H1 (cell line): ENCODE measurements around the gene ZNRF3. TPM values are rescaled to one million over a fixed set of nuclear protein-coding genes. Genes with fewer than 3 reads are reported as not detected.

Experiments used
- CTCF ChIA-PET: fragments of 300-600 bp; sonication (Branson Sonifier 250); formaldehyde crosslinking; loops from one replicate; lab custom pipeline; 2021; ENCODE audit not compliant: partially characterized antibody; lab: Charles Lee
- POLR2A ChIA-PET: fragments of 300-600 bp; sonication (Branson Sonifier 250); formaldehyde crosslinking; loops from one replicate; lab custom pipeline; 2021; ENCODE audit warnings: inconsistent platforms; ENCODE audit not compliant: partially characterized antibody; lab: Charles Lee
- DNase-seq, 2 experiments: peaks; one replicate each; pipeline versions ENCODE4 v3.0.0 to v3.0.0-alpha.2; 2010 to 2022; ENCODE audit warnings: low spot score in 2 of 2, low read depth in 1 of 2, mixed read lengths in 1 of 2
- FAIRE-seq: peaks from 2 replicates; lab custom pipeline; 2011; peaks lifted over from hg19 to GRCh38; lab: Jason Lieb, UNC
- H2AFZ ChIP-seq: 2 replicates; pipeline ENCODE4 v1.8.1; 2012; ENCODE audit warnings: low read length, inconsistent platforms
- H2AK5ac ChIP-seq: 2 replicates; pipeline ENCODE4 v1.6.1; 2013; ENCODE audit warnings: low read depth, low read length
- H2BK120ac ChIP-seq: replicated peaks from 2 replicates; pipeline ENCODE3; 2013; ENCODE audit warnings: low read depth, low read length, inconsistent platforms
- H2BK12ac ChIP-seq: 2 replicates; pipeline ENCODE4 v1.6.1; 2013; ENCODE audit warnings: low read depth, low read length
- H2BK15ac ChIP-seq: 2 replicates; pipeline ENCODE4 v1.6.1; 2013; ENCODE audit warnings: low read length
- H2BK20ac ChIP-seq: 2 replicates; pipeline ENCODE4 v1.6.1; 2013; ENCODE audit warnings: low read length
- H2BK5ac ChIP-seq: 2 replicates; pipeline ENCODE4 v1.6.1; 2013; ENCODE audit warnings: low read depth, low read length
- H3K14ac ChIP-seq: 2 replicates; pipeline ENCODE4 v1.6.1; 2013; ENCODE audit warnings: inconsistent platforms; ENCODE audit not compliant: insufficient read length
- H3K18ac ChIP-seq: 2 replicates; pipeline ENCODE4 v1.6.1; 2013; ENCODE audit warnings: low read length; ENCODE audit errors: extremely low read depth
- H3K23ac ChIP-seq: 2 replicates; pipeline ENCODE4 v1.6.1; 2013; ENCODE audit warnings: inconsistent platforms; ENCODE audit not compliant: insufficient read length
- H3K23me2 ChIP-seq: 2 replicates; pipeline ENCODE4 v1.6.1; 2013; ENCODE audit warnings: low read depth, low read length
- H3K27ac ChIP-seq: 2 replicates; pipeline ENCODE4 v1.6.1; 2011; ENCODE audit warnings: low read depth, low read length, inconsistent platforms
- H3K27me3 ChIP-seq, 4 experiments: replicated peaks in 1 of 4; 1 replicate in 1 of 4; 2 replicates in 3 of 4; pipeline versions ENCODE4 v1.6.1 to v1.8.1; 2011 to 2013; ENCODE audit warnings: low read length in 3 of 4, mild to moderate bottlenecking in 3 of 4, inconsistent platforms in 2 of 4, mixed read lengths in 2 of 4, moderate library complexity in 1 of 4; ENCODE audit not compliant: control insufficient read depth in 3 of 4, insufficient read depth in 3 of 4; ENCODE audit errors: extremely low read depth in 1 of 4
- H3K36me3 ChIP-seq, 4 experiments: 2 replicates each; pipeline versions ENCODE4 v1.6.1 to v1.8.1; 2011 to 2013; ENCODE audit warnings: mild to moderate bottlenecking in 4 of 4, low read length in 3 of 4, moderate library complexity in 2 of 4, control low read depth in 1 of 4, inconsistent platforms in 1 of 4; ENCODE audit not compliant: insufficient read depth in 4 of 4, control insufficient read depth in 2 of 4
- H3K4ac ChIP-seq: replicated peaks from 2 replicates; pipeline ENCODE3; 2013; ENCODE audit warnings: low read length, low read depth, mixed read lengths, inconsistent platforms; ENCODE audit not compliant: insufficient read length
- H3K4me1 ChIP-seq, 4 experiments: replicated peaks in 1 of 4; 1 replicate in 1 of 4; 2 replicates in 3 of 4; pipeline versions ENCODE4 v1.6.1 to v1.8.1; 2011 to 2013; ENCODE audit warnings: low read length in 3 of 4, inconsistent platforms in 2 of 4, mixed read lengths in 1 of 4; ENCODE audit not compliant: insufficient read depth in 4 of 4, control insufficient read depth in 3 of 4
- H3K4me2 ChIP-seq, 2 experiments: 2 replicates each; pipeline versions ENCODE4 v1.6.1 to v1.8.1; 2011 to 2013; ENCODE audit warnings: low read depth in 2 of 2, low read length in 2 of 2, control low read depth in 1 of 2, inconsistent platforms in 1 of 2, mild to moderate bottlenecking in 1 of 2; ENCODE audit not compliant: insufficient read depth in 1 of 2
- H3K4me3 ChIP-seq, 4 experiments: fragments of 200-600, 300-600 bp in 1 of 4; sonication (generic), shearing (Covaris generic), sonication (Bioruptor Twin) in 1 of 4; 2 replicates each; pipeline versions ENCODE4 v1.5.1 to v1.8.1; 2011 to 2016; ENCODE audit warnings: low read length in 4 of 4, low read depth in 3 of 4, control low read depth in 2 of 4, inconsistent platforms in 2 of 4, mild to moderate bottlenecking in 2 of 4, mixed read lengths in 1 of 4, moderate library complexity in 1 of 4; ENCODE audit not compliant: insufficient read depth in 2 of 4; ENCODE audit errors: extremely low read depth in 1 of 4
- H3K56ac ChIP-seq: replicated peaks from 2 replicates; pipeline ENCODE3; 2013; ENCODE audit warnings: low read depth, mild to moderate bottlenecking, mixed read lengths, low read length, inconsistent platforms; ENCODE audit not compliant: insufficient read length
- H3K79me1 ChIP-seq: 2 replicates; pipeline ENCODE4 v1.6.1; 2013; ENCODE audit warnings: low read depth, low read length, control low read depth
- H3K79me2 ChIP-seq, 2 experiments: 2 replicates each; pipeline versions ENCODE4 v1.6.1 to v1.8.1; 2012 to 2013; ENCODE audit warnings: low read length in 2 of 2, mild to moderate bottlenecking in 2 of 2, inconsistent platforms in 1 of 2; ENCODE audit not compliant: insufficient read depth in 2 of 2, control insufficient read depth in 1 of 2
- H3K9ac ChIP-seq, 4 experiments: replicated peaks in 1 of 4; 1 replicate in 1 of 4; 2 replicates in 3 of 4; pipeline versions ENCODE4 v1.6.1 to v1.8.1; 2011 to 2013; ENCODE audit warnings: low read depth in 3 of 4, low read length in 3 of 4, control low read depth in 2 of 4, mild to moderate bottlenecking in 2 of 4, moderate library complexity in 2 of 4, inconsistent platforms in 1 of 4; ENCODE audit errors: extremely low read depth in 1 of 4
- H3K9me3 ChIP-seq, 2 experiments: 2 replicates each; pipeline versions ENCODE4 v1.6.1 to v1.8.1; 2012 to 2013; ENCODE audit warnings: mild to moderate bottlenecking in 2 of 2, moderate library complexity in 2 of 2, control low read depth in 1 of 2, inconsistent platforms in 1 of 2, low read depth in 1 of 2, low read length in 1 of 2, mixed read lengths in 1 of 2; ENCODE audit not compliant: insufficient read depth in 2 of 2
- H4K20me1 ChIP-seq, 2 experiments: replicated peaks in 1 of 2; 2 replicates each; pipeline versions ENCODE3 to v1.8.1; 2011 to 2013; ENCODE audit warnings: inconsistent platforms in 2 of 2, low read length in 2 of 2, mild to moderate bottlenecking in 1 of 2; ENCODE audit not compliant: insufficient read depth in 2 of 2, control insufficient read depth in 1 of 2
- H4K5ac ChIP-seq: 2 replicates; pipeline ENCODE4 v1.6.1; 2013; ENCODE audit warnings: low read length, low read depth, mixed read lengths, inconsistent platforms; ENCODE audit not compliant: insufficient read length
- H4K8ac ChIP-seq: 2 replicates; pipeline ENCODE4 v1.8.0; 2013; ENCODE audit warnings: mild to moderate bottlenecking, moderate library complexity, low read length, inconsistent platforms; ENCODE audit not compliant: insufficient read depth; ENCODE audit errors: extremely low read depth
- H4K91ac ChIP-seq: replicated peaks from 2 replicates; pipeline ENCODE3; 2013; ENCODE audit warnings: low read length, mixed read lengths, inconsistent platforms; ENCODE audit not compliant: insufficient read length
- CEBPB ChIP-seq: IDR thresholded peaks from 2 replicates; pipeline ENCODE4 v1.6.1; 2012; ENCODE audit warnings: low read depth, low read length
- EZH2 ChIP-seq: fragments of 200-600 bp; sonication (generic); IDR thresholded peaks from 2 replicates; pipeline ENCODE4 v1.7.1; 2012; ENCODE audit warnings: low read depth, mild to moderate bottlenecking, moderate library complexity, low read length, inconsistent platforms; ENCODE audit not compliant: severe bottlenecking
- TBP ChIP-seq: IDR thresholded peaks from 2 replicates; pipeline ENCODE4 v1.6.1; 2011; ENCODE audit warnings: low read depth, low read length, improper control_type of control experiment
- WGBS, 2 experiments: shearing (Covaris generic) in 1 of 2; methylation state at CpG; one replicate each; pipeline versions ENCODE4 v1.1.6 to v1.1.7; 2013 to 2015; ENCODE audit warnings: low lambda C conversion rate in 2 of 2, mixed read lengths in 2 of 2, inconsistent platforms in 1 of 2, low coverage in 1 of 2, missing lambda C conversion rate in 1 of 2; ENCODE audit not compliant: insufficient replicate concordance in 2 of 2, insufficient coverage in 1 of 2, insufficient read length in 1 of 2; ENCODE audit errors: extremely low coverage in 1 of 2, missing lambda C conversion rate in 1 of 2; 5-methylcytosine and 5-hydroxymethylcytosine counted together
- polyA plus RNA-seq, 7 experiments: library from polyadenylated mRNA; depleted of rRNA in 3 of 7; stranded (reverse) in 5 of 7; unstranded in 2 of 7; fragments of >200 nt in 5 of 7; fragments of 200-250 nt in 2 of 7; gene quantifications; 1 replicate in 5 of 7; 2 replicates in 1 of 7; 4 replicates in 1 of 7; pipeline versions ENCODE4 v1.2.1 to v1.2.3, GENCODE V29; 2011 to 2013; ENCODE audit warnings: missing spikeins in 2 of 7, mixed read lengths in 2 of 7
- total RNA-seq: library from RNA; stranded (reverse); fragmentation: NEBNext Ultra II Directional; extraction: Animal tissue kit (Norgen Biotek cat#: 25700); gene quantifications from 2 replicates; pipeline ENCODE4 v1.2.1, GENCODE V29; 2021

The ZNRF3 gene
- total and polyA plus RNA-seq, 2 of the 8 experiments (the other 6 are each of a cell fraction or from before 2014, with no cell fraction given): 14.1 to 21.7 TPM

DNA sequence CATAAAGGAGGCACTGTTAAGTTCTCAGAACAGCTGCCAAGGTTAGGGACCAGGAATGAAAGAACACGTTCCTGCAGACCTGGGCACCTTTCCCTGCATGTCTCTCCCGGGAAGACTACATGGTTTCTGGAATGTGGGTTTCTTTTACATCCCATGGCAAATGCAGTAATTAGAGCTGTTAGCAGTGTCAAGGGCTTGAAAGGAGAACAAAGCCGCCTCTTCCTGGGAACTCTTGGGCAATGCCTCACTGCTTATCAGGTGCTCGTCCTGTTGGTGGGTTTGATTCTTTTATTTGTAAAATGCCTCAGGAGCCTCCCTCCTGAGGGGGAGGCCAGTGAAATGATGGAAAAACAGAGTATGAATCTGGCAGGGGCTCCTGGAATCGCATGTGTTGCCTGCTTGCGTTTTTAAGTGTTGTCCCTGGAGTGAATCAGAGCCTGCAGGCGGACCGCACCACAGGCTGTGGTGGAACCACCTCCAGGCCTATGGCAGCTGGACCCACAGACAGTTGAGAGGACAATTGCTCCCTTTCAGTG lies 179.0 kb downstream of the ZNRF3 start:
- 79% methylated on average over 8 of the region's 8 CpGs; no CpG with 5 or more reads in 1 of the 2 experiments for WGBS, 2 experiments
- ChIA-PET CTCF (interaction anchor here (0.6 to 2.2 kb wide), 4 partner anchors 26 to 92 kb away, joined by 3 to 7 read pairs (median 4); no protein-coding TSS in a partner anchor), POLR2A (interaction anchor here (1.2 to 1.7 kb wide), 2 partner anchors 17 to 181 kb away, joined by 3 to 4 read pairs; no protein-coding TSS in a partner anchor)
- no peak overlapping the region for H3K56ac ChIP-seq
- no peak overlapping the region for H3K27ac ChIP-seq
- H3K14ac ChIP-seq: no peak overlapping the region
- no peak overlapping the region for H2BK12ac ChIP-seq
- no peak overlapping the region for H3K4me3 ChIP-seq
- FAIRE-seq (no peak), DNase-seq (no peak)
- H3K4me2 ChIP-seq: no peak overlapping the region
- no peak overlapping the region for H3K9ac ChIP-seq
- no peak overlapping the region for H2AFZ ChIP-seq
- H2AK5ac ChIP-seq: no peak overlapping the region
- no peak overlapping the region for H3K23ac ChIP-seq
- H3K27me3 ChIP-seq: no peaks in the 10 kb centered on the region
- H2BK120ac ChIP-seq: no peak overlapping the region
- H4K5ac ChIP-seq: no peak overlapping the region
- no peaks in the 10 kb centered on the region for H3K36me3 ChIP-seq
- no peaks in the 10 kb centered on the region for H3K79me1 ChIP-seq
- H3K4ac ChIP-seq: no peak overlapping the region
- H2BK5ac ChIP-seq: no peak overlapping the region
- no peak overlapping the region for H2BK15ac ChIP-seq
- H3K9me3 ChIP-seq: no peaks in the 10 kb centered on the region
- no peak overlapping the region for H4K91ac ChIP-seq
- no peak overlapping the region for H4K8ac ChIP-seq
- H3K23me2 ChIP-seq: no peaks in the 10 kb centered on the region
- H3K4me1 ChIP-seq: peaks cover 0 to 4% (median 1%) of the 10 kb centered on the region in 4 experiments; a peak in 3 of 7 replicates
- H3K18ac ChIP-seq: no peak overlapping the region
- H2BK20ac ChIP-seq: no peak overlapping the region
- H4K20me1 ChIP-seq: no peaks in the 10 kb centered on the region
- TF ChIP-seq TBP (peak; percentile 10; the same call in 1 of the 2 replicates), EZH2 (no peak), CEBPB (peak; percentile 78)
- TF ChIP-seq, all 59 proteins: peak for 2
- no peaks in the 10 kb centered on the region for H3K79me2 ChIP-seq
